Astrocyte (in vitro differentiated cells and primary cell): ENCODE results near the gene COMMD10.

Source experiments
- EZH2 ChIP-seq: IDR thresholded peaks from 2 replicates; pipeline ENCODE4 v1.6.1; 2012; ENCODE audit warnings: mild to moderate bottlenecking, low read length, inconsistent platforms; ENCODE audit not compliant: insufficient read depth
- TF ChIP-seq, protein P1 (sequence below): IDR thresholded peaks from 2 replicates; pipeline ENCODE4 v1.5.1; 2011; ENCODE audit warnings: low read depth, mild to moderate bottlenecking, inconsistent platforms, low read length, moderate library complexity; ENCODE audit not compliant: insufficient read depth

DNA sequence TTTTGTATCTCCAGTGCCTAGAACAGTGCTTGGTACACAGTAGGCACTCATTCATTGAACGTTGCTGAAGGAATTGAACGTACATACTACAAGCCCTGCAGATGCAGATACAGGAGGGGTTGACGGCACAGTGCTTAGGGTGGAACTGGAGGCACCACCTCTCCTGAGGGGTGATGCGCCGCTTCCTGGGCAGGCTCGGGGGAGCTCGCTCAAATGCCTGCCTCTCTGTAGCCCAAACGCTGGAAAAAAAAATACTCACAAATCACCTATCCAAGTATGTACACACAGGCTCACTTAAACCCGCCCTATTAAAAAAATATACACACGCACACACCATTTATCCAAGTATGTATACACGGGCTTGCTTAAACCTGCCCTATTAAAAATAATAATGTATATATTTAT is 536 bp upstream of the COMMD10 start:
- TF ChIP-seq, protein P1, sequence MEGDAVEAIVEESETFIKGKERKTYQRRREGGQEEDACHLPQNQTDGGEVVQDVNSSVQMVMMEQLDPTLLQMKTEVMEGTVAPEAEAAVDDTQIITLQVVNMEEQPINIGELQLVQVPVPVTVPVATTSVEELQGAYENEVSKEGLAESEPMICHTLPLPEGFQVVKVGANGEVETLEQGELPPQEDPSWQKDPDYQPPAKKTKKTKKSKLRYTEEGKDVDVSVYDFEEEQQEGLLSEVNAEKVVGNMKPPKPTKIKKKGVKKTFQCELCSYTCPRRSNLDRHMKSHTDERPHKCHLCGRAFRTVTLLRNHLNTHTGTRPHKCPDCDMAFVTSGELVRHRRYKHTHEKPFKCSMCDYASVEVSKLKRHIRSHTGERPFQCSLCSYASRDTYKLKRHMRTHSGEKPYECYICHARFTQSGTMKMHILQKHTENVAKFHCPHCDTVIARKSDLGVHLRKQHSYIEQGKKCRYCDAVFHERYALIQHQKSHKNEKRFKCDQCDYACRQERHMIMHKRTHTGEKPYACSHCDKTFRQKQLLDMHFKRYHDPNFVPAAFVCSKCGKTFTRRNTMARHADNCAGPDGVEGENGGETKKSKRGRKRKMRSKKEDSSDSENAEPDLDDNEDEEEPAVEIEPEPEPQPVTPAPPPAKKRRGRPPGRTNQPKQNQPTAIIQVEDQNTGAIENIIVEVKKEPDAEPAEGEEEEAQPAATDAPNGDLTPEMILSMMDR, result no peak
- no peak for TF ChIP-seq EZH2
